Measurements from ENCODE around the gene P4HB.

Gene P4HB

DNA sequence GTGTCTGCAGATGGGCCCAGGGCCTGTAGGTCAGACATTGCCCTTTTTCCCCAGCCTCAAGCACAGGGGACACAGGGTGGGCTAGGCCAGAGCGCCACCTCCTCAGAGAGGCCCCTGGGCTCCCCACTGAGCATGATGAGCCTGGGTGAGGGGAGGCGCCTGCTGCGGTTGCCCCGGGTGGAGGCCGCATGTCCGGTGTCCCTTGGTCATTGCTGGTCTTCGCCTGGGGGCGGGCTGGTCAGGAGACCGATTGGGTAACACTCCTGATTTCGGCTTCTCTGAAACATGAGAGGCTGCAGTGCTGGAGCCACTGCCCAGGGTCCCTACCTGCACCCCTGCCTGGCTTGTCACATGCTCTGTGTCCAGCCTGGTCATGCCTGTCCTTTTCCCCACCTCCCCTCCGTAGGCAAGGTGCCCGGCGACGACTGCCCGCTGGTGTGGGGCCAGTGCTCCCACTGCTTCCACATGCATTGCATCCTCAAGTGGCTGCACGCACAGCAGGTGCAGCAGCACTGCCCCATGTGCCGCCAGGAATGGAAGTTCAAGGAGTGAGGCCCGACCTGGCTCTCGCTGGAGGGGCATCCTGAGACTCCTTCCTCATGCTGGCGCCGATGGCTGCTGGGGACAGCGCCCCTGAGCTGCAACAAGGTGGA, 39.3 kb upstream of the P4HB start:
- no peak for DNase-seq
- TF ChIP-seq, protein P1, sequence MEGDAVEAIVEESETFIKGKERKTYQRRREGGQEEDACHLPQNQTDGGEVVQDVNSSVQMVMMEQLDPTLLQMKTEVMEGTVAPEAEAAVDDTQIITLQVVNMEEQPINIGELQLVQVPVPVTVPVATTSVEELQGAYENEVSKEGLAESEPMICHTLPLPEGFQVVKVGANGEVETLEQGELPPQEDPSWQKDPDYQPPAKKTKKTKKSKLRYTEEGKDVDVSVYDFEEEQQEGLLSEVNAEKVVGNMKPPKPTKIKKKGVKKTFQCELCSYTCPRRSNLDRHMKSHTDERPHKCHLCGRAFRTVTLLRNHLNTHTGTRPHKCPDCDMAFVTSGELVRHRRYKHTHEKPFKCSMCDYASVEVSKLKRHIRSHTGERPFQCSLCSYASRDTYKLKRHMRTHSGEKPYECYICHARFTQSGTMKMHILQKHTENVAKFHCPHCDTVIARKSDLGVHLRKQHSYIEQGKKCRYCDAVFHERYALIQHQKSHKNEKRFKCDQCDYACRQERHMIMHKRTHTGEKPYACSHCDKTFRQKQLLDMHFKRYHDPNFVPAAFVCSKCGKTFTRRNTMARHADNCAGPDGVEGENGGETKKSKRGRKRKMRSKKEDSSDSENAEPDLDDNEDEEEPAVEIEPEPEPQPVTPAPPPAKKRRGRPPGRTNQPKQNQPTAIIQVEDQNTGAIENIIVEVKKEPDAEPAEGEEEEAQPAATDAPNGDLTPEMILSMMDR (IDR thresholded peaks at IDR 0.05), result no peak
- H3K27me3 ChIP-seq, result no peaks in the 10 kb centered on the region
- peaks cover 36 to 74% (median 40%) of the 10 kb centered on the region in 3 donors for H3K36me3 ChIP-seq
- peaks cover 0 to 22% (median 15%) of the 10 kb centered on the region in 4 donors for H3K4me1 ChIP-seq
- intact Hi-C loops (cut with DNase I; ENCODE audit: low total_unique reads), result no loop called here
- no peak overlapping the region for H3K27ac ChIP-seq
- no peak overlapping the region for H3K4me3 ChIP-seq
- no peaks in the 10 kb centered on the region for H3K9me3 ChIP-seq

- Histone ChIP-seq H3K27ac (no peak overlapping the region), H3K4me3 (no peak overlapping the region), H3K4me1 (peaks cover 0 to 22% (median 15%) of the 10 kb centered on the region in 4 donors), H3K27me3 (no peaks in the 10 kb centered on the region), H3K9me3 (no peaks in the 10 kb centered on the region), H3K36me3 (peaks cover 36 to 74% (median 40%) of the 10 kb centered on the region in 3 donors)
- DNase-seq, result no peak
- intact Hi-C loops (cut with DNase I; ENCODE audit: low total_unique reads), result no loop called here
- TF ChIP-seq, protein P1 (IDR thresholded peaks at IDR 0.05), result no peak
These were observed 38.5 kb upstream of the P4HB start for GRCh38 chr17:81898885-81899284.

DNA sequence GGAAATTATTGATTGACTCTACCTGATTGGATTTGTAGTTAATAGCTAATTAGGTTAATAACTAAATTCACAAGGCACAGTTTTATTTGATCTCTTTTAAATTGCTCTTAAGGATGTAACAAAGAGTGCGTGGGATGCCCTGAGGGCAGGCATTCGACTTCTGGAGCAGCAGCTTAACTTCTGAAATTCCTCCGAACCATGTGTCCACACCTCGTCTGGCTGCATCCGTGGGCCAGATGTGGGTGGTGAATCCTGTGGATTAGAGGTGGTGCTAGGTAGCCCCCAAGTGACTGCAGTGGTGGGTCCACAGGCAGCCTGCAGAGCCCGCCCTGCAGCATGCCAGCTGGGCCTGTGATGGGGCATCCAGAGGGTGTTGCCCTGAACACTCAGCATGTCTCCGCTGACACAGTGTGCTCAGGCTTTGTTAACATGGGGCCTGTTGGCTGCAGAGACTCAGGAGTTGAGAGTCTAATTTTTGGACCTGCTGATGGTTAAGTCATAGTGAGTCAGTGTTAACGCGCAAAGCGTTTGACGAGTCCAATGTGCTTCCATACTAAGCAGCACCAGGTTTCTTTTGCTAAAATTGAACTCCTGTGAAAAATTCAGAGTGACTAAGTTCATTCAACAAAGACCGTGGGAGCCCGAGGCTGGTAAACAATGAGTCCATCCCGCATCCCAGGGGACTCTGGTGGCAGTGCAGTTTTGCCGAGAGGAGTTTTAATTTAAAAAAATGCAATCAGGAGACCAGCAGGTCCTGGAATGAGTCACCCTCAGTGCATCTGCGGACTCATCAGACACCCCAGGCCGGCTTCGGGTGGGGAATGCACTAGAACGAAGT, 37.9 kb upstream of the P4HB start:
- Histone ChIP-seq H3K4me1 (peaks cover 0 to 21% (median 16%) of the 10 kb centered on the region in 4 donors), H3K27ac (no peak overlapping the region), H3K27me3 (no peaks in the 10 kb centered on the region), H3K9me3 (no peaks in the 10 kb centered on the region), H3K36me3 (peaks cover 36 to 71% (median 40%) of the 10 kb centered on the region in 3 donors), H3K4me3 (no peak overlapping the region)
- TF ChIP-seq, protein P1 (IDR thresholded peaks at IDR 0.05), result no peak
- no peak for DNase-seq
- intact Hi-C loops (cut with DNase I; ENCODE audit: low total_unique reads), result no loop called here

DNA sequence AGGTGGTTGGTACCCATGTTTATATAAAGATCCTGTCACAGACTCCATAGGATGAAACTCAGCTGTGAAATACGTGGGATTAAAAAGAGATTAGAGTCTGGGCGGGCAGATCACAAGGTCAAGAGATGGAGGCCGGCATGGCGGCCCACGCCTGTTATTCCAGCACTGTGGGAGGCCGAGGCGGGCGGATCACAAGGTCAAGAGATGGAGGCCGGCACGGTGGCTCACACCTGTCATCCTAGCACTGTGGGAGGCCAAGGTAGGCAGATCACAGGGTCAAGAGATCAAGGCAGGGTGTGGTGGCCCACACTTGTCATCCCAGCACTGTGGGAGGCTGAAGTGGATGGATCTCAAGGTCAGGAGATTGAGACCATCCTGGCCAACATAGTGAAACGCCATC, 35.1 kb upstream of the P4HB start:
- H3K27me3 ChIP-seq, result no peaks in the 10 kb centered on the region
- H3K9me3 ChIP-seq, result no peaks in the 10 kb centered on the region
- peaks cover 0 to 21% (median 13%) of the 10 kb centered on the region in 4 donors for H3K4me1 ChIP-seq
- no peak overlapping the region for H3K4me3 ChIP-seq
- H3K27ac ChIP-seq, result no peak overlapping the region
- TF ChIP-seq, protein P1 (IDR thresholded peaks at IDR 0.05), result no peak
- no peak for DNase-seq
- intact Hi-C loops (cut with DNase I; ENCODE audit: low total_unique reads), result no loop called here
- H3K36me3 ChIP-seq, result peaks cover 36 to 66% (median 36%) of the 10 kb centered on the region in 3 donors

DNA sequence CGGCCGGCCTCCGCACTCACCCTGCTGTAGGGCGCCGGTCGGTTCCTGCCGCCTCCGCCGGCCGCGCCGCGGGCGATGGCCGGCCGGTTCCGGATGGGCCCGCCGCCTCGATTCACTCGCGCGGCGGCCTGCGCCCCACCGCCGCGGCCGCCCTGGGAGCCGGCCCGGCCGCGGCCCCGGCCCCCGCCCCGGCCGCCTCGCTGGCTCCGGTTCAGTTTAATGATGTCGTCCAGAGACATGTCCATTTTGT, 30.9 kb upstream of the P4HB start:
- Histone ChIP-seq H3K27me3 (no peaks in the 10 kb centered on the region), H3K27ac (peak overlapping the region; percentile 95 to 96), H3K9me3 (no peaks in the 10 kb centered on the region), H3K4me1 (peaks cover 0 to 32% (median 25%) of the 10 kb centered on the region in 4 donors), H3K4me3 (peak overlapping the region; percentile 90 to 98), H3K36me3 (peaks cover 40 to 65% (median 47%) of the 10 kb centered on the region in 3 donors)
- intact Hi-C loops (cut with DNase I; ENCODE audit: low total_unique reads), result no loop called here
- DNase-seq, result no peak
- TF ChIP-seq, protein P1 (IDR thresholded peaks at IDR 0.05), result no peak
